Measurements from ENCODE around the gene DPP10.
"Not testable (repeated sequence)": the region's sequence is repeated elsewhere in the genome, so short reads cannot be mapped to it uniquely, and the experiment has no call there.

DPP10 gene

DNA sequence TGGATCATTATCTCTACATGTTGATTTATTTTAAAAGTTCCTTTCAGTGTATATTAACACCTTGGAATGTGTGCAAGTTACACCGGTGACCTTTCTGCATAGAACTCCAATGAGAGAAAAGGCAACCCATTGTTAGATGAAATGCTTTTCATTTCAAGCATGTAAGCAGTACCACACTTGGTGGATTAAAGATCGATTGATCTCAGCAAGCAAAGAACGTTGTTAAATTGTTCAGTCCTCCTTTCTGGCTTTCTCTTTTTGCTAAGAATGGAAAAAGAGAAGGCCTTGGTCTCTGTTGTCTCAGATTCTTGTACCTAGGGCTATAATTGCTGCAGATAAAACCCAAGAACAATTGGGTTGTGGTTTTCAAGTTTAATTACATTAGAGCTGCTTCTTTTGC is 843.0 kb downstream of the DPP10 start:
- DNase-seq, result no peak

DNA sequence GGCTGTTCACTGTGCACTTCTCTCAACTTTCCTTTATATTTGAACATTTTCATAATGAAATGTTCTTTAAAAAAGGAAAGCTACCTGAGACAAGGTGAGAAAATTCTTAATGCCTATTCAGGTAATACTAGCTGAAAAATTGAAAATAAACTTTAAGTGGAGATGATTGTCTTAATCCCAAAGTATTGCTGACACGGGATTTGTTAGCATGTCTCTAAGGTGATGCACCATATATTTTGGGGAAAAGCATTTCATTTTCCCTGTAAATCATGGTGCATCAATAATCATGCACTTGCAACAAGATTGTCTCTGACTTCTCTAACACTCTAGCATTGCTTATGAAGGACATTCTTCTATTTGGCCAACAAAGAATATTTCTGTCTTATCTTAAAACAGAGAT is 848.0 kb downstream of the DPP10 start:
- no peak for DNase-seq

DNA sequence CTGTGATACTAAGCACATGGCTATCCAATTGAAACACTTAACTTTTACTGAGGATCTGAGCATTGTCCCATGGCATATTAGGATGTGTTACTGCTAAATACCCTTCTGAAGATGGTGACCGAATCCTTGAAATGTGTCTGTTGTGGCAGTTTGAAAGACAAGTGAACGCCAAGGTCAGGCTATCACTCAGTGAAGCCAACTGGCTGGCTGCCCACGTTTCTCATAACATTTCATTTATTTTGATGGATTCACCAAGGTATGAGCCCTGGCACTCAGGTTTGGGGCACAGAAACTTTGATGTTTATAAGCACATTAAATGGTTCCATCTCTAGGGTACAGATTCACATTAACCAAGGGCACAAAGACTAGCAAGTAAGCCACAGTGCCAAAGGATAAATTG is 850.3 kb downstream of the DPP10 start:
- DNase-seq, result no peak

DNA sequence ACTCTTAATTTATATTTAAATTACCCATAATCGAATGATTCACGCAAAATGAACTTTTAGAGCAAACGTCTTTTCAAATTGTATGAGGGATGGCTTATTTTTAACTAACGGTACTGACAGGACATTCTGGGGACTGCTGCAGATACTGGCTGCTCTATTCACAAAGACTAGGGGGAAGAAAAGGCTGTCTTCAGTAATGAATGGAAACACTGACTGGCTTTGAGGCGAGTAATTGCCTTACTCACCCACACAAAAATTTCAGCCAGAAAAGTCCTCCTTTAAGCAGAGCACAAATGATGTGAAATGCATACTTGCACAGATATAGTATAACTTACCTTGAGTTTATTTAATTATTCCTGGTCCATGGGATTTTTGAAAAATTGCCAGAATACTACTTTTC is 852.6 kb downstream of the DPP10 start:
- DNase-seq, result no peak

DNA sequence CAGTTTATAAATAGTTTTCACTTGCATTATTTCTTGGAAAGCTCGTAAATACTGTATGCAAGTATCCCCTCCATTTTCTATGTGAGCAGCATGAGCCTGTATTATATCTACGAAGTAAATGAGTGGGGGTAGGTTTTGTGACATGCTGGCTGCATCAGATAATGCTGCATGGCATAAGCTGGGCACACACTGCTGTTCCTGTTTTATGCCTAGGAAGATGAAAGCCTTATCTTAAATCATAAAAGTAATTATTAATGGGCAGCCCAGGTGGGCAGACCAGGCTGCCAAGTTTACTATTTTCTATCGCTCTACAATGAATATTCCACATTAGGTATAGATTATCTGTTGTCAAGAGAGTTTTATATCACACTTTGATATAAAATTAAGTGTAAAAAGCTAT is 854.6 kb downstream of the DPP10 start:
- no peak for DNase-seq

DNA sequence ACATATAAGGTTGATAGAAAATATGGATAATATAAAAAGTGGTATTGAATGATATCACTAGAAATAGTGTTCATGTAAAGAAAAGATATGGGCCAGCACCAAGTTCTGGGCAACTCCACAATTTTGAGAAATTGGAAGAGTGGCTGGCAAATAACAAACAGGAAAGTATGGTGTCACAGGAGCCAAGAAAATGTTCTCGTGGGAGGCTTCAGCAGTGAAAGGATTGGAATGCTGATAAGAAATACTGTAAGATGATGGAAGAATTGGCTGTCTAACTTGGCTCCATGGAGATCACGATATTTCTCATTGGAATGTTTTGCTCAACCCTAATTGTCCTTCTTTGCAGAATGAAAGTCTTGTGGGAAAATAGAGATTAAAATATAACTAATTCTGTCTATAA is 856.8 kb downstream of the DPP10 start:
- no peak for DNase-seq

DNA sequence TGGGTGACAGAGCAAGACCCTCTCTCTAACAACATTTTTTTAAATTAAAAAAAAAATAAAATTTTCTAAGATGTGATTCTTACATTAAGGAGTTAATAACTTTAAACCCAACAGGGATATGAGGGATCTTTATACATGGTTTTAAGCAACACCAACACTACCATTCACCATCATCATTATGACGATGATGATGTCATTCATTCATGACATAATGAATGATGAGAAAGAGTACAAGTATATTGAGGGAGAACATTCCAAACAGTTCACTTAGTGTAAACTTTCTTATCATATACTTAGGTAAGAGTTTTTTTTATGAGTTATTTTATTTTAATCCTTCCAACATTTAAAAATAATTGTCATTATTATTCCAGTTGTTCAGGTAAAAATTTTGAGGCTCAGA is 863.3 kb downstream of the DPP10 start:
- no peak for DNase-seq

DNA sequence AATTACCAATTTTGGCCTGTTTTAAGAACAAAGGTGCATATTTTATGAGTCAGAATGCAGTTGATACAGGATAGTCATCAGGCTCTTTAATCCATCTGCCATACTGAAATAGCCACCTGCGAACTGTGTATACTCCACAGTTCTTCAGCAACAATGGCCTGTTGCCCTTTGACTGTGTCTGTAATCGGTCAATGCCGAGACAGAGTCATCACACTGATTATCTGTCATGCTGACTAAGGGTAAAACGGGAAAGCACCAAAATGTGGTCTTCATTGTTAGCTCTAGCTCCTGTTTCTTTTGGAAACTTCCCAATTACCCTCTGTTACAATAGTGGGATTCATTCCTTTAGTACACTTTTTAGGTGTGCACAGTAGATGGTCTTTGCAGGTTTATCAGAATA is 871.7 kb downstream of the DPP10 start:
- no peak for DNase-seq

DNA sequence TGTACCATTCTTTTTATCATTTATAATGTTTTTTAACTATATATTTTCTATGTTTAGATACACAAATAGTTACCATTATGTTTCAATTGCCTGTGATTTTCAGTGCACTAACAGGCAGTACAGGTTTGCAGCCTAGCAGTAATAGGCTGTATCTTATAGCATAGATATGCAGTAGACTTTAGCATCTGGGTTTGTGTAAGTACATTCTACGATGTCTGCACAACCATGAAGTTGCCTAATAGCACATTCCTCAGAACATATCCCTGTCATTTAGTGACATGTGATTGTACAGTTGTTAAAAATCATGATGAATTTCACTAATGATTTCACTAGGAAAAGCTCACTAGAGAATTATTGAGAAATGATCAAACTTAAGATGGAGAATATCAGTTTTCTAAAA is 884.6 kb downstream of the DPP10 start:
- no peak for DNase-seq

DNA sequence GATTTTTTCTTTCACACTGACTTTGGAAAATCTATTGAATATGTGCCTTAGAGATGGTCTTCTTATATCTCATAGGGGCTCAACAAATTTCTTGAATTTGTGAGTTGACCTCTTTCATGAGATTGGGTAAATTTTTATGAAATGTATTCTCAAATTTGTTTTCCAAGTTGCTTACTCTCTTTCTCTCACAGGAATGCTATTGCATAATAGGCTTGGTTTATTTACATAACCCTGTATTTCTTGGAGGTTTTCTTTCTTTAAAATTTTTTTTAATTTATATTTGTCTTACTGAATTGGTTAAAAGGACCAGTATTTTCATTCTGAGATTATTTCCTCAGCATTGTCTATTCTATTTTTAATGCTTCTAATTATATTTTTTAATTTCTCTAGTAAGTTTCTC is 917.1 kb downstream of the DPP10 start:
- no peak for DNase-seq

DNA sequence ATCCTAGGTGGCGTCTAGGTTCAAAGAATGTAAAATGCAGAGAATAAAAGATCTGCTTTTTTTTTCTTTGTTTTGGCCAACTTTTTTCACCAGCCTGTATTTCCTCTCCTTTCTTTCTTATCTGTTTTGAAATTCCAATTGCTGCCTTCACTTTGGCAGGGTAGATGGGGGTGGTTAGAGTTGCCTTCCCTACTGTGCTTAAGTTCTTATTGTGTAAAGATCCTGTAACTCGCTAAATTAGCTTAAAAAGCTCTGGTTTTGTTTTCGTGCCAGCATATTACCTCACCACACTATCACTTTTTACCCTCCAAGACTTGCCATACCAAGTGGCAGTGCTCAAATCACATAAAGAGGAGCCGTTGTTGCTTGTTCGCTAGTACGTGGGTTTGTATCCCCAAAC is 921.7 kb downstream of the DPP10 start:
- no peak for DNase-seq

DNA sequence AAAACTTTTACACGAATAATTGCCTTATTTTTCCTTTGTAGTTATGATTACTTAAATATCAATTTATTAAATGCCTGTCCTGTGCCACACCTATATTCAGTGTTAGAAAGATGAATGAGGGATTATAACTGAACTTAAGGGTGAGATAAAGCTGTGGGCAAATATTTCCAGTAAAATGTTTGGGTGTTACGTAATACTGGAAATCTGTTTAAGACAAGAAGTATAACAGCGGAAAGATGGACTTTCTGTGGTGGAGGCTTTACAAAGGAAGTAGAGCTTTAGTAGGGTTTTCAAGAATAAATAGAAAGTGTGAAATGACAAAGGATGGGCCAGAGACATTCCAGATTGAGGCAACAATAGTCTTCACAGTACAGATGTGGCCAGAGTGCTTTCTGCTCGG is 927.0 kb downstream of the DPP10 start:
- DNase-seq, result no peak

DNA sequence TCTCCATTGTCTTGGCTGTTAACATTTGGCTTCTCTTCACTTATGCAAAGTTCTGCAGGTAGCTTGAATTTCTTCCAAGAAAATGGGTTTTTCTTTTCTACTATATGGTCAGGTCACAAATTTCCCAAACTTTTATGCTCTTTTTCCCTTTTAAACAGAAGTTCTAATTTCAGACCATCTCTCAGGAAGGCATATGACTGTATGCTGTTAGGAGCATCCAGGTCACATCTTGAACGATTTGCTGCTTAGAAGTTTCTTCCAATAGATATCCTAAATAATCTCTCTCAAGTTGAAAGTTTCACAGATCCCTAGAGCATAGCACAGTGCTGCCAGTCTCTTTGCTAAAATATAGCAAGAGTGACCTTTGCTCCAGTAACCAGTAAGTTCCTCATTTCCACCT is 932.5 kb downstream of the DPP10 start:
- no peak for DNase-seq

DNA sequence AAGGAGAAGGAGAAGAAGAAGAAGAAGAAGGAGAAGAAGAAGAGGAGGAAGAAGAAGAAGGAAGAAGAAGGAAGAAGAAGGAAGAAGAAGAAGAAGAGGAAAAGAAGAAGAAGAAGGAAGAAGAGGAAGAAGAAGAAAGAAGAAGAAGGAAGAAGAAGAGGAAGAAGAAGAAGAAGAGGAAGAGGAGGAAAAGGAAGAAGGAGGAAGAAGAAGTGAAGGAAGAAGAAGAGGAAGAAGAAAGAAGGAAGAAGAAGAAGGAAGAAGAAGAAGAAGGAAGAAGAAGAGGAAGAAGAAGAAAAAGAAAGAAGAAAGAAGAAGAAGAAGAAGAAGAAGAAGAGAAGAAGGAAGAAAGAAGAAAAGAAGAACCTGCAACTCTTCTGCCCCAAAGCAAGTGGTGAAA is 942.0 kb downstream of the DPP10 start:
- DNase-seq, result no peak

DNA sequence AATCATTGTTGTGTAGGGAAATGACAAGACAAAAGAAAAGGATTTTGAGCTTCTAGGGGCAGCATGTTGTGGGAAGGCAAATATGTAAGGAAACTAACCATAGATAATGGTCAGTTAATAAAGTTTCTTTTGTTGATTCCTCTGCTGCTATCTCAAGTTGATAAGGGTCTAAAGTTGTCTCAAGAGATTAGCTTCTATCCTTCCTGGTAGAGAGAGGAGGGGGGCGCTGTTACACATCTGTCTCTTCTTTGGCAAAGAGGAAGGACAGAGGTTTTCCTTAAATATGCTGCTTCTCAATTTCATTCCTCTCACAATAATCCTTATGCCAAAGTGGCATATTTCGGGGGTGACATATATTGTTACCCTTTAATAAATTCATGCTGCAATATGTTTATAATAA is 944.0 kb downstream of the DPP10 start:
- no peak for DNase-seq

DNA sequence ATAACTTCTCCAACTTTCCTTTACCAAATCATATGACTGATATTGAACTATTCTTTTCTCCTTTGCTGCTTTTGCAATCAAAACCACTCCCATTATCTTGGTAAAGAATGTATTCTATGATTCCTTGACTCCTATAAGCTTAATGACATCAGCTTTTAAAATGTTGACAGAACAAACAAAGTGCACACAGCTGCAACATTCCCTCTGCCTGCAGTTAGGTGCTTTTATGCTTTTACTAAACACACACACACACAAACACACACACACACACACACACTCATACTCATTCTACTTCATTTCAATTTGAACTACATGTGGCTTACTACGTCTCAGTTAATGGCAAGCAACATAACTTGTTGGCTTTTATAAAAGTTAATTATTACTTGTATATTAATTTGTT is 946.6 kb downstream of the DPP10 start:
- no peak for DNase-seq

DNA sequence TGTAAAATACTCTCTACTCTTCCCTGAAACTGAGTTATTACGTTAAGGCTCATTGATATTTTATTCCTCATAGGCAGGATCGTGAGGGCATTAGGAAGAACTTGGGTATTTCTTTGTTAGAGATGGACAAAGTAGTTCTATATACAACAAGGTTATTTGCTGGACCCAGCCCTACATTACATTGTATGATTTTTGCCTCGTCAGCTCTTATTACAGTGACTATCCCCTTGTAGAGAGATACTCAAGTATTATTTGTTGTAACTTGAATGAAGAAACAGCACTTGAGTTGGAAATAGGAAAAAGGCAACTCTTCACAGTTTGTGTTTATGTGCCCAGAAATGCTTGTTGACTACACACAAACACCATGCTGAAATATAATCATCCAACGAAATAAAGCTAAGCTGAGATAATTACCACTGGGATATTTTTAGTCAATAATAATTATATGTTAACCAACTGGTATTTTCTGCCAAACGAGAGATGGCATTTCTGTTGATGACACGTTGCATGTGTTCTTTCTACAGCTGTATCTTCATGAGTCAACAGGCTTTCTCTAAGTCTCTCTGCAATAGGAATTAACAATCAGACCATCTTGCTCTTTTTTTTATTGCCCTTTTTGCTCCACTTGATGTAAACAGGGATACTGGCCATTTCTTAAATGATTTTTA is 947.6 kb downstream of the DPP10 start:
- DNase-seq, result no peak

DNA sequence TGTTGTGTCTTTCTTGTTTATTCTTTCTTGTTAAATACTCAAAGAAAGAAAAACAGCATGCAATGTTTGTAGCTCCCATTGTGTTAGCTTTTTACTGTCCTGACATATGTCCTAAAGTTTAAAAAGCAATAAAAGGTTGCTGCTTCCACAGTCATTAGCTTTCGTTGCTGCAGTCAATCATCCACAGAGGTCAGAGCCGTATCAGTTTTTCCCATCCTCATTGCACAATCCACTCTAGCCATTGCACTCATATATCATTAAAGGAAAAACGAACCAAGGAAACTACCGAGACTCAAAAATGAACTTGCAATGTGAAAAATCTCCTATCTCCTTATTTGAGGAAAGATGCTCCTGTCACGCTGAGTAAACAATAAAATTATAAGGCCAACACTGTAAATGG is 954.1 kb downstream of the DPP10 start:
- DNase-seq, result no peak

DNA sequence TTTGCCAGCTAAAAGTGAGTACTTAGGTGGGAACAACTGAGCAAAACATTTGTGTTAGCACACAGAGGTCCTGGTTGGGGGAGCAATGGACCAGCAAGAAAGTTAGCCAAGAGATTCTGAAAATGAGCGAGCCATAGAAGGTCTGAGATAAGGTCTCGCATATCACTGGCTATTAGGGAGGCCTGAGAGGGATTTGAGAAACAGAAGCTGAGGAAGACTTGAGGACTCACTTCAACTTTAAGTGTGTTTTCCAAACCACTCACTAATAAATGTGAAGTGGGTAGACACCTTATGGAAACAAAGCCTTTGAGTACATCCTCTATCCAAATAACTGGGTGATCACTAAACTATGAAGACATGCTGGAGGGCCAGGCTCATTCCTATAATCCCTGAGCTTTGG is 958.5 kb downstream of the DPP10 start:
- DNase-seq, result no peak

DNA sequence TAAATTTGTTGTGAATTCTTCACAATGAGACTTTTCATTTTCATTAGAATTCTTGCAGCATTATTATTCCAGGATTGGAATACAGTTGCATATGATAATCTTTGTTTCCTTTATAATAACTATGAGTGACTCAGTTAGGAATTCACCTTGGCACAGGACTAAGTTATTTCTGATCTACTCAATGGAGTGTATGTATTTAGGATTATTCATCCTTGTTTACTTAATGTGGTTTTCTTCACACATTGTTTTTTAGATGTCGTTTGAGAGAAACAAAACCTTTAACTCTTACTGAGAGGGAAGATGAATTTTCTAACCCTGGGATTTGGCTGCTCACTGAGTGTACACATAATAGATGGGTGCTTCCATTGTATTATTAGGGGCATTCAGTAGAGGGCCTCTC is 970.1 kb downstream of the DPP10 start:
- no peak for DNase-seq

DNA sequence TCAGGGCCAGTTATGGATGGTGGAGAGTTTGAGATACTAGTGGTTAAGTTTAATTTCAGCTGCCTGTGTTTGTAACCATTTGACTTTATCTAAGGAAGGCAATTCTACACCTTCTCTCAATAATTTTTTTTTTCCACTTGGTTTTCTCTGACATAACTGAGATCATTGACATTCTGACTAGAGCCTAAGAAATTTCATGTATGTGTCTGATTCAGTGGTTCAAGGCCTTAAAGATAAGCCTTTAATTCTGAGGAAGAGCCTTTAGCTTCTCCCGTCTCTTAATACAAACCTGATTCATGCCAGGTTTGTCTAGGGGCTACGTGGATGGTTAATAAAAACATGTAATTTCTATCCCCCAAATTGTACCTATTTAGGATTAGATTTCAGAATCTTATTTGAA is 971.4 kb downstream of the DPP10 start:
- no peak for DNase-seq

DNA sequence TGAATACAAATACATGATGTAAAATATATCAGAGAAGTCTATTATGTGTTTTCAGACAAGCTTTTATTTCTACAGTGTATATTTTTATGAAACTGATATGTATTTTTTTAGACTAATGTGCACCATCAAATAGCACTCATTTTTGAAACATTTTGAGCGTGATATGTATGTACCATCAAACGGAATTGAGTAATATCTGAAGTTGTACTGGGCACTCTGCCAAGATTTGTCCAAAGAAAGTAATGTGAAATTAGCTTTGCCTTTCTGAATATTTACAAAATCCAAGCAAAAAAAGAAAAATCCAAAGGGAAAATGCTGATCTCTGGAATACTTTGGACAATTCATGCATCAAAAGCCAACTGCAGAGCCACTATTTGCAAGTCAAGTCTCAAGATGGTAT is 972.0 kb downstream of the DPP10 start:
- no peak for DNase-seq

DNA sequence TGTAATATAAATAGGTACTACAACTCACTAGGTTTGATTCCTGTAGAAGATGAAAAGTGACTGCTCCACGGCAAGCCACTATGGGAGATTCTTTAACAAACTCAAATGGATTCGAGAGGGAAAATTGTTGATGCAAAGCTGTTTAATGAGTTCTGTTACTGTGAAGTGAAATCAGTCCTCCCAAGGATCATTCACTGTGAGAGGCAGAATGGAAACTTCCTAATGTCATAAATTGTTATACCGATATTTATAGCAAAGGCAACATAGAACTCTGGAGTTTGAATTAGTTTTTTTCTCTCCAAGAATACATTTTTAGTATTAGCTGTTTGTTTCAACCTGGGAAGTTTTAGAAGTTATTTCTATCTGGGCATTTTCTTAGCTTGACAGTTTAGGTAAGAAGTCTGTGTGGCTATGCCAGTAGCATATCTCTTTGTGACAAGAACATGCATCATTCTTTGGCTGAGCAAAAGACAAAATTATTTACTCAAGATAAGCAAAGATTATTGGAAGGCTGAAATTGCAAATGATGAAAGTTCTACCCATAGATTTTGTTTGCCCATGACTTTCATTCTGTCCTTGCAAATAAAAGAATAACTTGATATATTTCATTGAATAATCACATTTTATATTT is 979.7 kb downstream of the DPP10 start:
- no peak for DNase-seq

DNA sequence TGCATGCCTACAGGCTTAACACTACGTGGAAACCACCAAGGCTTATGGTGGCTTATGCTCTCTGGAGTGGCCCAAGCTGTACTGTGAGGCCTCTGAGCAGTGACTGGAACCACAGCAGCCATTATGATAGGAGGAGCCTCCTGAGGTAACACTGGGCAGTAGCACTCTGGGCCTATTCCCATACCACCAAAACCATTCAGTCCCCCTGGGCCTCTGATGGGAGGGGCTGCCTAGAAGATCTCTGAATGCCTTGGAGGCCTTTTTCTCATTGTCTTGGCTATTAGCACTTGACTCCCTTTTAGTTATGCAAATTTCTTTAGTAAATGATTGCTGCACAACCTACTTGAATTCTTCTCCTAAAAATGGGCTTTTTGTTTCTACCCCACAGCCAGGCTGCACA is 985.0 kb downstream of the DPP10 start:
- DNase-seq, result no peak

DNA sequence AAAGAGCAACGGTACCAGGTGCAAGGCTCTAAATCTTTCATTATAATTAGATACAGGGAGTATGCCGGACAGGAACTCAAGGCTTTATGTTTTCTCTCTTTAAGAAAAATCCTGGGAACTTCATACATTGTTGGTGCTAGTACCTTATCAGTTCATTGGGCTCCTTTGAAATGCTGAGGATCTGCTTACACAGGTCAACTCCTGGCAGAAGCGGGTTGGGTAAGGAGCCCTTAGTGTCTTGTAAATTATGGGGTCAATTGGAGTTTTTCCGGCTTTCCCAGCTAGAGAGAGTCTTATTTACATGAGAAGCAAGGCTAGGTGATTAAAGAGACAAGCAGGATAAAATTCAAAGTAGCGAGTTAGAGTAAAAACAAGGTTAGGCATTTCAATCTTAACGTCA is 998.3 kb downstream of the DPP10 start:
- not testable (repeated sequence) for DNase-seq

Data from fibroblast of skin of abdomen (primary cell).